Neural progenitor cell (in vitro differentiated cells): ENCODE results near the gene KIF26B. TPM values are rescaled to one million over a fixed set of nuclear protein-coding genes. Genes with fewer than 3 reads are reported as not detected.
A peak's percentile ranks its signal among the peaks of the same experiment; 100 is the strongest.

ENCODE experiments used
- DNase-seq: peaks from one replicate; pipeline ENCODE4 v3.0.0-alpha.2; 2016; ENCODE audit warnings: low spot score
- H2AFZ ChIP-seq: fragments of 200-600 bp; sonication (generic); replicated peaks from 2 replicates; pipeline ENCODE4 v1.6.1; 2016; ENCODE audit warnings: antibody characterized with exemption
- H3F3A ChIP-seq: fragments of 200-600 bp; sonication (generic); 2 replicates; pipeline ENCODE4 v1.6.1; 2016; ENCODE audit warnings: antibody characterized with exemption, low read depth
- H3K27ac ChIP-seq: fragments of 200-600 bp; sonication (generic); 2 replicates; pipeline ENCODE4 v1.5.1; 2016; ENCODE audit warnings: mild to moderate bottlenecking
- H3K27me3 ChIP-seq: fragments of 200-600 bp; sonication (generic); 2 replicates; pipeline ENCODE4 v1.6.1; 2016; ENCODE audit warnings: mild to moderate bottlenecking, moderate library complexity
- H3K36me3 ChIP-seq: fragments of 200-600 bp; sonication (generic); 2 replicates; pipeline ENCODE4 v1.5.1; 2016
- H3K4me1 ChIP-seq: fragments of 200-600 bp; sonication (generic); 2 replicates; pipeline ENCODE4 v1.6.1; 2016; ENCODE audit warnings: mixed run types
- H3K4me2 ChIP-seq: fragments of 200-600 bp; sonication (generic); 2 replicates; pipeline ENCODE4 v1.6.1; 2016
- H3K4me3 ChIP-seq: fragments of 200-600 bp; sonication (generic); 2 replicates; pipeline ENCODE4 v1.5.1; 2016
- H3K79me2 ChIP-seq: fragments of 200-600 bp; sonication (generic); 2 replicates; pipeline ENCODE4 v1.6.1; 2016; ENCODE audit warnings: low read depth
- H3K9ac ChIP-seq: fragments of 200-600 bp; sonication (generic); 2 replicates; pipeline ENCODE4 v1.6.1; 2016
- H3K9me3 ChIP-seq: fragments of 200-600 bp; sonication (generic); 2 replicates; pipeline ENCODE4 v1.5.1; 2016; ENCODE audit warnings: low read depth
- H4K20me1 ChIP-seq: fragments of 200-600 bp; sonication (generic); 2 replicates; pipeline ENCODE4 v1.6.1; 2016; ENCODE audit warnings: low read depth
- H3K27ac Mint-ChIP-seq: 3 replicates; pipeline ENCODE4 v1.8.0; 2021; ENCODE audit warnings: mixed read lengths
- H3K27me3 Mint-ChIP-seq: 2 replicates; pipeline ENCODE4 v1.8.0; 2022; ENCODE audit warnings: low read depth, mild to moderate bottlenecking, inconsistent platforms, moderate library complexity, mixed read lengths; ENCODE audit not compliant: insufficient read depth
- H3K36me3 Mint-ChIP-seq: 3 replicates; pipeline ENCODE4 v1.8.0; 2021; ENCODE audit warnings: mixed read lengths
- H3K4me1 Mint-ChIP-seq: 3 replicates; pipeline ENCODE4 v1.8.0; 2021; ENCODE audit warnings: mixed read lengths
- H3K4me3 Mint-ChIP-seq: 3 replicates; pipeline ENCODE4 v1.8.0; 2021; ENCODE audit warnings: mild to moderate bottlenecking, moderate library complexity, mixed read lengths
- H3K9me3 Mint-ChIP-seq: 3 replicates; pipeline ENCODE4 v1.8.0; 2020; ENCODE audit warnings: mixed read lengths
- EZH2 ChIP-seq: fragments of 200-600 bp; sonication (generic); IDR thresholded peaks from 2 replicates; pipeline ENCODE4 v1.6.1; 2017; ENCODE audit warnings: antibody characterized with exemption, mild to moderate bottlenecking, moderate library complexity
- EZH2phosphoT487 ChIP-seq: fragments of 200-600 bp; sonication (generic); IDR thresholded peaks from 2 replicates; pipeline ENCODE4 v1.6.1; 2017; ENCODE audit warnings: antibody characterized with exemption
- total RNA-seq: library from RNA; depleted of rRNA; stranded (reverse); fragments of >200 nt; gene quantifications from 2 replicates; pipeline ENCODE4 v1.2.3, GENCODE V29; 2015; ENCODE audit warnings: low replicate concordance
- TF ChIP-seq, protein P1 (sequence below): fragments of 200-600 bp; sonication (generic); IDR thresholded peaks from 2 replicates; pipeline ENCODE4 v1.5.1; 2017; ENCODE audit warnings: antibody characterized with exemption, mild to moderate bottlenecking

Gene KIF26B
- total RNA-seq, 1 donor from 2014 or later, result 0.47 TPM

DNA sequence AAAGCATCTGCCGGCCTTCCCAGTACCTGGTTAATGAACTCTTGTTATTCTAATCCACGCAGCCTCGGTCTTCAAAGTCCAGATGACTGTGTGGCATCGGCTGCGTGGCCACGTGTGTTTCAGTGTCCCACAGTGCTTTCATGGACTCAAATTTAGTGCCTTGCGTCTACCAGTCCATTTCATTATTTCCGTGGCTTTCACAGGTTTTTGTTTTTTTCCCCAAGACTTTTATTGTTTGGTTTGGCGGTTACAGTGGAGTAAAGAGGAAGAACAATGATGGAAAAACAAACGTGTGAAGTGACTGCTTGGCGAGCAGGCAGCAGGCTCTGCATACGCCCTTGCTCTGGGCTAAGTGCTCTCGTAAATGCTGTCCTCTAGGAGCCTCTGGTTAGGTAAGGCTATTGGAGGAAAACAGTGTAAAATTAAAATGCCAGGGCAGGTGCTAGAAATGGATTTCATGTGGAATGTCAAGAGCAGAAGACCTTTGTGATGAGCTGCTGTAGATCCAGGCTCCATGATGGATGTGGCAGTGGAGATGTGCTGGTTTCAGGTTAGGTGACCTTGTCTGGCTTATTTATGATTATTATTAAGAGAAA is 536.3 kb downstream of the KIF26B start:
- no peaks in the 10 kb centered on the region for H3K36me3 ChIP-seq
- no peaks in the 10 kb centered on the region for H3K79me2 ChIP-seq
- peaks cover 6% of the 10 kb centered on the region for H3K27me3 Mint-ChIP-seq
- no peaks in the 10 kb centered on the region for H3K4me1 ChIP-seq
- H3K4me2 ChIP-seq, result no peak overlapping the region
- no peak overlapping the region for H3K4me3 ChIP-seq
- peaks cover 4% of the 10 kb centered on the region for H3K27me3 ChIP-seq
- no peak for DNase-seq
- H3K27ac ChIP-seq, result no peak overlapping the region
- no peak overlapping the region for H3K9ac ChIP-seq
- TF ChIP-seq EZH2phosphoT487 (no peak), EZH2 (no peak)
- TF ChIP-seq, protein P1, sequence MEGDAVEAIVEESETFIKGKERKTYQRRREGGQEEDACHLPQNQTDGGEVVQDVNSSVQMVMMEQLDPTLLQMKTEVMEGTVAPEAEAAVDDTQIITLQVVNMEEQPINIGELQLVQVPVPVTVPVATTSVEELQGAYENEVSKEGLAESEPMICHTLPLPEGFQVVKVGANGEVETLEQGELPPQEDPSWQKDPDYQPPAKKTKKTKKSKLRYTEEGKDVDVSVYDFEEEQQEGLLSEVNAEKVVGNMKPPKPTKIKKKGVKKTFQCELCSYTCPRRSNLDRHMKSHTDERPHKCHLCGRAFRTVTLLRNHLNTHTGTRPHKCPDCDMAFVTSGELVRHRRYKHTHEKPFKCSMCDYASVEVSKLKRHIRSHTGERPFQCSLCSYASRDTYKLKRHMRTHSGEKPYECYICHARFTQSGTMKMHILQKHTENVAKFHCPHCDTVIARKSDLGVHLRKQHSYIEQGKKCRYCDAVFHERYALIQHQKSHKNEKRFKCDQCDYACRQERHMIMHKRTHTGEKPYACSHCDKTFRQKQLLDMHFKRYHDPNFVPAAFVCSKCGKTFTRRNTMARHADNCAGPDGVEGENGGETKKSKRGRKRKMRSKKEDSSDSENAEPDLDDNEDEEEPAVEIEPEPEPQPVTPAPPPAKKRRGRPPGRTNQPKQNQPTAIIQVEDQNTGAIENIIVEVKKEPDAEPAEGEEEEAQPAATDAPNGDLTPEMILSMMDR, result no peak
- no peaks in the 10 kb centered on the region for H3F3A ChIP-seq
- H3K4me1 Mint-ChIP-seq, result peaks cover 4% of the 10 kb centered on the region
- no peak overlapping the region for H3K4me3 Mint-ChIP-seq
- no peaks in the 10 kb centered on the region for H4K20me1 ChIP-seq
- H2AFZ ChIP-seq, result no peak overlapping the region
- H3K36me3 Mint-ChIP-seq, result no peaks in the 10 kb centered on the region
- no peaks in the 10 kb centered on the region for H3K9me3 ChIP-seq
- H3K9me3 Mint-ChIP-seq, result no peaks in the 10 kb centered on the region
- H3K27ac Mint-ChIP-seq, result no peak overlapping the region

DNA sequence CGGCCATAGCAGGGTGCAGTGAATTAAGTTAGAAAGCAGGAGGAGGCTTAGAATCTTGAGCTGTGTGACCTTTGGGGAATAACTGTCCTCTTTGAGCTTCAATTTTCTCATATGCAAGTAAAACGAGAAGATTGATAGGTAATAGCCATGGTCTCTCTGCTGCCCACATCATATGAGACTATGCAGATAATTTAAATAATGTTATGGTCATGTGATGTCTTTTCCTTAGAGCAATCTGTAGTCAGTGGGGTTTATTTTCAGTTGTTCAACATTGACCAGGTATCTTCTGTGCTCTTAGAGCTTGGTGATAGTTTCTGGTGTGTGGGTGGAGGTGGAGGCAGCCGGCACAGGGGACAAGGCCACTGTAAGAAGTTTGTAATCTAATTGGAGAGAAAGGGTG is 537.1 kb downstream of the KIF26B start:
- no peak overlapping the region for H2AFZ ChIP-seq
- no peaks in the 10 kb centered on the region for H3K4me1 ChIP-seq
- DNase-seq, result no peak
- no peak overlapping the region for H3K4me3 ChIP-seq
- H3K9me3 Mint-ChIP-seq, result no peaks in the 10 kb centered on the region
- H3K36me3 ChIP-seq, result no peaks in the 10 kb centered on the region
- TF ChIP-seq, protein P1, result no peak
- TF ChIP-seq EZH2phosphoT487 (no peak), EZH2 (no peak)
- H3K9me3 ChIP-seq, result no peaks in the 10 kb centered on the region
- H3K27ac ChIP-seq, result no peak overlapping the region
- H3K27ac Mint-ChIP-seq, result peak overlapping the region; percentile 1
- no peak overlapping the region for H3K4me2 ChIP-seq
- H3K4me3 Mint-ChIP-seq, result no peak overlapping the region
- H3F3A ChIP-seq, result no peaks in the 10 kb centered on the region
- no peaks in the 10 kb centered on the region for H3K36me3 Mint-ChIP-seq
- no peak overlapping the region for H3K9ac ChIP-seq
- no peaks in the 10 kb centered on the region for H4K20me1 ChIP-seq
- H3K79me2 ChIP-seq, result no peaks in the 10 kb centered on the region
- peaks cover 4% of the 10 kb centered on the region for H3K27me3 ChIP-seq
- H3K27me3 Mint-ChIP-seq, result peaks cover 6% of the 10 kb centered on the region
- peaks cover 4% of the 10 kb centered on the region for H3K4me1 Mint-ChIP-seq

DNA sequence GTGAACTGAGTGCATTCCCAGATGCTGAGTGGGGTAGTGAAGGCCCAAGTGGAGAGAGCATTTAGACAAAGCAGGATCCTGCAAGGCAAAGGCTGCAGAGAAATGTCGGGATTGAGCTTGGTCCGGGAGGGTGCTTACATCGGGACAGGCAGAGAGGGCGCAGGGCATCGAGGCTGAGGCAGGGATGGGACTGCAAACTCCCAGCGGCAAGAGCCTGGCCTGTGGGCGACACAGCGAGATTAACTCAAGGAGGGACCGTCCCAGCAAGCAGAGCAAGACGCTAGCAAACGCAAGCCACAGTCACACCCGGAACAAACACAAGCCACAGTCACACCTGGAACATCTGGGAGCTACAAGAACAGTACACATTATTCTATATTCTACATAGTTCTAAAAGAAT is 537.5 kb downstream of the KIF26B start:
- Histone ChIP-seq H3F3A (no peaks in the 10 kb centered on the region), H3K79me2 (no peaks in the 10 kb centered on the region), H3K9ac (no peak overlapping the region), H3K4me2 (no peak overlapping the region), H4K20me1 (no peaks in the 10 kb centered on the region), H3K4me1 (no peaks in the 10 kb centered on the region), H3K27ac (no peak overlapping the region), H2AFZ (no peak overlapping the region), H3K9me3 (no peaks in the 10 kb centered on the region), H3K36me3 (no peaks in the 10 kb centered on the region), H3K4me3 (no peak overlapping the region), H3K27me3 (peaks cover 4% of the 10 kb centered on the region)
- DNase-seq, result no peak
- Mint-ChIP-seq H3K4me1 (no peaks in the 10 kb centered on the region), H3K9me3 (no peaks in the 10 kb centered on the region), H3K27ac (peak overlapping the region; percentile 1), H3K27me3 (peaks cover 6% of the 10 kb centered on the region), H3K4me3 (no peak overlapping the region), H3K36me3 (no peaks in the 10 kb centered on the region)
- TF ChIP-seq EZH2 (no peak), EZH2phosphoT487 (no peak)
- TF ChIP-seq, protein P1, result no peak
